Fibroblast of the aortic adventitia (primary cell): ENCODE measurements around the gene HIF1A. TPM values are rescaled to one million over a fixed set of nuclear protein-coding genes. Genes with fewer than 3 reads are reported as not detected.

Experiments
- DNase-seq: peaks from one replicate; pipeline ENCODE4 v3.0.0-alpha.2; 2010; ENCODE audit warnings: low read depth
- H3K4me3 ChIP-seq: 2 replicates; pipeline ENCODE4 v1.5.1; 2011; ENCODE audit warnings: low read depth, mild to moderate bottlenecking, control low read depth, low read length, moderate library complexity
- CTCF ChIP-seq: IDR thresholded peaks from 2 replicates; pipeline ENCODE4 v1.5.1; 2011; ENCODE audit warnings: mild to moderate bottlenecking, low read length, control low read depth, inconsistent platforms; ENCODE audit not compliant: insufficient read depth
- total RNA-seq: library from RNA; depleted of rRNA; stranded (reverse); fragments of >200 nt; gene quantifications from 2 replicates; pipeline ENCODE4 v1.2.3, GENCODE V29; 2012; ENCODE audit warnings: low replicate concordance

The HIF1A gene
- total RNA-seq, 1 donor, result 553 TPM

- H3K4me3 ChIP-seq, result no peak overlapping the region
- no peak for DNase-seq
- no peak for TF ChIP-seq CTCF
Observed at GRCh38 chr14:61690039-61690438, 5.3 kb upstream of the HIF1A start.

GRCh38 chr14:61690982-61691381 lies 4.3 kb upstream of the HIF1A start:
- no peak overlapping the region for H3K4me3 ChIP-seq
- TF ChIP-seq CTCF, result no peak
- DNase-seq, result no peak

GRCh38 chr14:61691495-61691894 lies 3.8 kb upstream of the HIF1A start:
- DNase-seq, result no peak

GRCh38 chr14:61694039-61694438 lies 1.3 kb upstream of the HIF1A start:
- DNase-seq, result no peak
- no peak for TF ChIP-seq CTCF
- H3K4me3 ChIP-seq, result no peak overlapping the region

More at GRCh38 chr14:61691495-61691894, 3.8 kb upstream of the HIF1A start:
- no peak overlapping the region for H3K4me3 ChIP-seq
- TF ChIP-seq CTCF, result no peak

- peak overlapping the region; percentile 93 for H3K4me3 ChIP-seq
- no peak for TF ChIP-seq CTCF
- peak; percentile 54 for DNase-seq
Observed at GRCh38 chr14:61695695-61696527, 598 bp downstream of the HIF1A start.

- TF ChIP-seq CTCF, result no peak
- H3K4me3 ChIP-seq, result peak overlapping the region; percentile 93
- DNase-seq, result peak; percentile 52
Observed at GRCh38 chr14:61696753-61697318, 1.5 kb downstream of the HIF1A start.
